ENCODE measurements around the gene VPS45. TPM values are rescaled to one million over a fixed set of nuclear protein-coding genes. Genes with fewer than 3 reads are reported as not detected.

Gene VPS45
- polyA plus RNA-seq, 1 donor from 2014 or later: 174 TPM

- Histone ChIP-seq H3K9me3 (ENCODE audit: low read length) (no peaks in the 10 kb centered on the region), H3K4me3 (ENCODE audit: low read length) (no peak overlapping the region), H3F3A (ENCODE audit: insufficient read depth, low read length, poor library complexity, severe bottlenecking) (peaks cover 8% of the 10 kb centered on the region), H3K79me2 (replicated peaks; ENCODE audit: insufficient read depth, low read length) (peaks cover 35% of the 10 kb centered on the region), H4K20me1 (ENCODE audit: insufficient read depth) (peaks cover 2% of the 10 kb centered on the region), H3K36me3 (ENCODE audit: insufficient read depth, low read length) (peaks cover 31% of the 10 kb centered on the region), H3K27me3 (ENCODE audit: insufficient read depth, low read depth, low read length) (no peaks in the 10 kb centered on the region), H3K4me2 (ENCODE audit: low read length) (no peak overlapping the region), H3K9me2 (ENCODE audit: insufficient read depth, low read length) (no peaks in the 10 kb centered on the region), H2AFZ (ENCODE audit: low read depth, low read length) (no peak overlapping the region), H3K9ac (ENCODE audit: low read length) (no peak overlapping the region), H3K27ac (ENCODE audit: low read length) (no peak overlapping the region)
- TF ChIP-seq CTCF (IDR thresholded peaks at IDR 0.05; ENCODE audit: poor library complexity, severe bottlenecking): no peak
- TF ChIP-seq MXI1 (conservative IDR thresholded peaks at IDR 0.05; ENCODE audit: poor library complexity, severe bottlenecking): no peak
- no peak for TF ChIP-seq REST (IDR thresholded peaks at IDR 0.05; ENCODE audit: borderline replicate concordance)
- TF ChIP-seq POLR2AphosphoS5 (IDR thresholded peaks at IDR 0.05): no peak
Measured at GRCh38 chr1:150156868-150157603, 89.5 kb downstream of the VPS45 start.

- no peaks in the 10 kb centered on the region for H3K9me2 ChIP-seq (ENCODE audit: insufficient read depth, low read length)
- no peak overlapping the region for H3K4me2 ChIP-seq (ENCODE audit: low read length)
- H4K20me1 ChIP-seq (ENCODE audit: insufficient read depth): no peaks in the 10 kb centered on the region
- no peak overlapping the region for H3K9ac ChIP-seq (ENCODE audit: low read length)
- no peak overlapping the region for H3K4me3 ChIP-seq (ENCODE audit: low read length)
- peaks cover 9% of the 10 kb centered on the region for H3K79me2 ChIP-seq (replicated peaks; ENCODE audit: insufficient read depth, low read length)
- no peak overlapping the region for H3K27ac ChIP-seq (ENCODE audit: low read length)
- TF ChIP-seq TAF1 (IDR thresholded peaks at IDR 0.05; ENCODE audit: low read depth) (no peak), EP300 (conservative IDR thresholded peaks at IDR 0.05; ENCODE audit: poor library complexity, severe bottlenecking) (no peak), SMC3 (conservative IDR thresholded peaks at IDR 0.05; ENCODE audit: poor library complexity) (no peak), CTCF (IDR thresholded peaks at IDR 0.05; ENCODE audit: poor library complexity, severe bottlenecking) (no peak), EZH2 (IDR thresholded peaks at IDR 0.05; ENCODE audit: borderline replicate concordance, insufficient read depth, low read length, poor library complexity, severe bottlenecking) (no peak), REST (IDR thresholded peaks at IDR 0.05; ENCODE audit: borderline replicate concordance) (no peak), RAD21 (conservative IDR thresholded peaks at IDR 0.05) (no peak), MXI1 (conservative IDR thresholded peaks at IDR 0.05; ENCODE audit: poor library complexity, severe bottlenecking) (no peak), POLR2AphosphoS5 (IDR thresholded peaks at IDR 0.05) (no peak)
- H2AFZ ChIP-seq (ENCODE audit: low read depth, low read length): no peak overlapping the region
- no peaks in the 10 kb centered on the region for H3K27me3 ChIP-seq (ENCODE audit: insufficient read depth, low read depth, low read length)
- no peaks in the 10 kb centered on the region for H3K9me3 ChIP-seq (ENCODE audit: low read length)
- H3F3A ChIP-seq (ENCODE audit: insufficient read depth, low read length, poor library complexity, severe bottlenecking): peaks cover 16% of the 10 kb centered on the region
- peaks cover 18% of the 10 kb centered on the region for H3K36me3 ChIP-seq (ENCODE audit: insufficient read depth, low read length)
Measured at GRCh38 chr1:150159550-150159949, 92.0 kb downstream of the VPS45 start.

All from neural cell (in vitro differentiated cells).